ENCODE measurements around the gene TBC1D24.

Gene TBC1D24

DNA sequence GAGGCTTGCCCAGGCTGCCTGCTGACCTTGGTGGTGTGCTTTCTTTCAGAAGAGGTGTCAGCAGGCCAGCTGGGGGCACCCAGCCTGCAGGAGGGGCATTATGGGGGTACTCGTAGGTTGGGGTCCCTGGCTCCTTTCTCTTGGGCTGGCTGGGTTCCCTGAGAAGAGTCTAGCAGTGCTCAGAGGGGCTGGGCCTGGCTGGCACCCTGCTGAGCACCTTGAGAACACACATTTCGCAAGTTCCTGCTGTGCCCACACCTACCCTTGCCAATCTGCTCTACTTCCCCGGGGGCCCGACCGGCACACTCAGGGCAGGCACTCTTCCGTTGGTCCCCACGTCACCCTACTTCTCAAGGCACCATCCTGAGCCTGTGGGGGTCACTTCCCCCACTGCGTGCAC, 51.2 kb downstream of the TBC1D24 start:
- H3K4me2 ChIP-seq: no peak overlapping the region
- H3K4me3 ChIP-seq: no peak overlapping the region

DNA sequence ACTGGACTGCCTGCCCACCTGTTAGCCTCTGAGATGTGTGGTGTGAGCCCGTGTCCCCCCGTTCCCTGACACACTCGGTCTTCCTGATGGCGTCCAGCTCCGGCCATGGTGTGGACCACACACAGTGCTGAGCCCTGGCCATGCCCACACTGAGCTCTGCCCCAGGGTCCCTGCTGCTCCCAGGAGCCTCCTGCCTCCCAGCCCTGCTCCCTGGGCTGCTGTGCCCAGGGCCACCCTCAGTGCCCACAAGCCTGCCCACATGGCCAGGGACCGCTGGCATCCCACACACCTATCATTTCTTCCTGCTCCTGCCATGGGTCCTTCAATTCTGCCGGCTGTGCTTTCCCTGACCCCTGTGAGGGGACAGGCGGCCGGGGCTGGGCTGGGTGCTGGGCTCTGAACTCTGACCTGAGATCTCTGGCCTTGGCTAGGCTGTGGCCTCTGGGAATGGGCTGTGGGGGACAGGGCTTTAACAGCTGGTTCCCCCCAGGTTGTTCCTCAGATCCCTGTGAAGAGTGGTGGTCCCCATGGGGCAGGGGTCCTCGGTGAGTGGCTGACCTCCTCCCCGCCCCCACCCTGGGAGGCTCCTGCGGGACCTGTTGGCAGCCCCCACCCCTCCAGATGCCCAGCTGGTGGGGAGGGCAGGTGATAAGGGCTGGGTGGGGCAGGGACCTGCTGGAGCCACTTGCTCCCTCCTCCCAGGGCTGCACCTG, 52.3 kb downstream of the TBC1D24 start:
- H3K27ac ChIP-seq: no peak overlapping the region
- H3K9me3 ChIP-seq (replicated peaks in 1 of 11): no peaks in the 10 kb centered on the region
- no peak for TF ChIP-seq Cebpa-rat (IDR thresholded peaks at IDR 0.05)
- H4K20me1 ChIP-seq: peaks cover 5 to 95% (median 26%) of the 10 kb centered on the region in 11 experiments; a peak in 17 of 22 replicates
- peaks cover 57 to 87% (median 81%) of the 10 kb centered on the region in 11 experiments for H3K36me3 ChIP-seq
- H3K4me3 ChIP-seq: no peak overlapping the region
- peaks cover 9 to 57% (median 14%) of the 10 kb centered on the region in 10 experiments for H3K4me1 ChIP-seq
- H3K4me2 ChIP-seq: no peak overlapping the region
- no peaks in the 10 kb centered on the region for H3K27me3 ChIP-seq
- peak overlapping the region in 3 of 11 experiments; percentile 20 to 58 (median 29); a peak in 2 of 22 replicates for H3K9ac ChIP-seq

More for the DNA sequence above, 51.2 kb downstream of the TBC1D24 start:
- H3K9ac ChIP-seq: peak overlapping the region in 5 of 11 experiments; percentile 30 to 67 (median 46); a peak in 5 of 22 replicates
- peaks cover 57 to 96% (median 85%) of the 10 kb centered on the region in 11 experiments for H3K36me3 ChIP-seq
- no peaks in the 10 kb centered on the region for H3K27me3 ChIP-seq
- no peaks in the 10 kb centered on the region for H3K9me3 ChIP-seq (replicated peaks in 1 of 11)
- peaks cover 8 to 100% (median 32%) of the 10 kb centered on the region in 11 experiments; a peak in 21 of 22 replicates for H4K20me1 ChIP-seq
- no peak for TF ChIP-seq Cebpa-rat (IDR thresholded peaks at IDR 0.05)
- H3K4me1 ChIP-seq: peaks cover 8 to 64% (median 15%) of the 10 kb centered on the region in 10 experiments
- H3K27ac ChIP-seq: no peak overlapping the region; a peak in 1 of 22 replicates

DNA sequence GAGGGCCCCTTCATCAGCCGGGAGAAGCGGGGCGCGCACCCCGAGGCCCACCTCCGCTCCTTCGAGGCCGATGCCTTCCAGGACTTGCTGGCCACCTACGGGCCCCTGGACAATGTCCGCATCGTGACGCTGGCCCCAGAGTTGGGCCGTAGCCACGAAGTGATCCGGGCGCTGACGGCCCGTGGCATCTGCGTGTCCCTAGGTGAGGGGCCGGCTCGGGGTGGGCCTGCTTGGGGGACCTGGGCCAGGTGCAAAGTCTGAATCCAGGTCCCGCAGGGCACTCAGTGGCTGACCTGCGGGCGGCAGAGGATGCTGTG, 52.8 kb downstream of the TBC1D24 start:
- Histone ChIP-seq H3K9ac (no peak overlapping the region), H3K27ac (no peak overlapping the region), H3K27me3 (no peaks in the 10 kb centered on the region), H4K20me1 (peaks cover 5 to 90% (median 26%) of the 10 kb centered on the region in 11 experiments; a peak in 17 of 22 replicates), H3K9me3 (replicated peaks in 1 of 11) (no peaks in the 10 kb centered on the region), H3K4me3 (no peak overlapping the region), H3K4me1 (peaks cover 13 to 52% (median 18%) of the 10 kb centered on the region in 10 experiments), H3K36me3 (peaks cover 56 to 82% (median 77%) of the 10 kb centered on the region in 11 experiments), H3K4me2 (no peak overlapping the region)
- TF ChIP-seq Cebpa-rat (IDR thresholded peaks at IDR 0.05): no peak

DNA sequence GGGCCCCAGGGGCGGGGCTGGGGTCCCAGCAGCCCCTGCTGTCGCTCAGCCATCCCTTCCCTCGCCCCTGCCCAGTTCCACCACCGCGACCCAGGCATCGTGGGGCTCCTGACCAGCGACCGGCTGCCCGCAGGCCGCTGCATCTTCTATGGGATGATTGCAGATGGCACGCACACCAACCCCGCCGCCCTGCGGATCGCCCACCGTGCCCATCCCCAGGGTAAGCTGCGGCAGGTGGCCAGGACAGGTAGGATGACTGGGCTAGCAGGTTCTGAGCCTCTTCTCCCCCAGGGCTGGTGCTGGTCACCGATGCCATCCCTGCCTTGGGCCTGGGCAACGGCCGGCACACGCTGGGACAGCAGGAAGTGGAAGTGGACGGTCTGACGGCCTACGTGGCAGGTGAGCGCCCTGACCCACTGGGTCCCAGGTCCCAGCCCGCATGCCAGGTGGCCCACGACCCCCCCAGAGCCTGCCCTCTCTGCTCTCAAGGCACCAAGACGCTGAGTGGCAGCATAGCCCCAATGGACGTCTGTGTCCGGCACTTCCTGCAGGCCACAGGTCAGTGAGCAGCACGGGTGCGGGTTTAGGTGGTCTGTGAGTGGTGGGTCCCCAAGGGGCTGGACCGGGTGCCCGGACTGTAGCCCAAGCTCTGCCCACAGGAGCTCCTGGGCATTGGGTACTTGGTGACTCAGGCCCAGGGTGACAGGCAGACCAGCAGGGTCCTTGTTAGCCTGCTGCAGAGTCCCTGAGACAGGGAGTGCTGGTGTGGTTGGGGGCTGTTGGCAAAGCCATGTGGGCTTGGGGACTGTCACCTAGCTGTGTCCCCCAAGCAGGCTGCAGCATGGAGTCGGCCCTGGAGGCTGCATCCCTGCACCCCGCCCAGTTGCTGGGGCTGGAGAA, 53.5 kb downstream of the TBC1D24 start:
- Histone ChIP-seq H3K27me3 (no peaks in the 10 kb centered on the region), H3K27ac (no peak overlapping the region), H3K4me3 (no peak overlapping the region), H3K36me3 (peaks cover 50 to 75% (median 70%) of the 10 kb centered on the region in 11 experiments), H4K20me1 (peaks cover under 1 to 83% (median 23%) of the 10 kb centered on the region in 11 experiments; a peak in 17 of 22 replicates), H3K9me3 (replicated peaks in 1 of 11) (no peaks in the 10 kb centered on the region), H3K4me2 (no peak overlapping the region; a peak in 1 of 22 replicates), H3K9ac (no peak overlapping the region), H3K4me1 (peaks cover 20 to 52% (median 25%) of the 10 kb centered on the region in 10 experiments)
- TF ChIP-seq Cebpa-rat (IDR thresholded peaks at IDR 0.05): no peak

DNA sequence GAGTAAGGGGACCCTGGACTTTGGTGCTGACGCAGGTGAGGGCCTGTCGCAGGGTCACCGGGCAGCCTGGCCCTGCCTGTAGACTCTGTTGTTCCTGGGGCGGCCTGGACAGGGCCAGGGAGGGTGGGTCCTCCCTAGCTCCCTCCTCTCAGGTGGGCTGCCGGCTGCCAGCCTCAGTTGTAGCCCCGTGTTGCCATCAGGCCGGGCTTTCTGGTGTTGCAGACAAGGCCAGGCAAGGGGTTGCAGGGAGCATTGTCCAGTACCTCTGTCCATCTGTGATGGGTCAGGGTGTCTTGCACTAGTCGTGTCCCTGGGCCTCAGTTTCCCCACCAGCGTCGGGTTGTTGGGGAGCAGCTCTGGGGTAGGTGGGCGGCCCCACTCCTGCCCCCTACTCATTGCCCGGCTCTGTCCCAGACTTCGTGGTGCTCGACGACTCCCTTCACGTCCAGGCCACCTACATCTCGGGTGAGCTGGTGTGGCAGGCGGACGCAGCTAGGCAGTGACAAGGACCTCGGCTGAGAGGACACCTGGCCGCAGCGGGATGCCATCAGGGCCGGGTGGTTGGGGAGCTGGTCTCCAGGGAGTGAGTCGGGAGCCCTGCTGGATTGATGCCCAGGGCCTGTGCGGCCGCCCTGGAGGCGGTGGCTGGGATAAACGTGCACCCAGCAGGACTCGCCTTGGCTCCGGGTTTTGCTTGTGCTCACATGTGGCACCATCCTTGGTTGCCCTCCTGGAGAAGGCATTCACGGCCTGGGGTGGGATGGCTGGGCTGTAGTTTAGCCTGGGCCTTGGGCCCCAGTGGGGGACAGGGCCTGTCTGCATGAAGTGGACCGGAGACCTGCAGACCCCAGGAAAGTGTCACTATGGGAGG, 54.4 kb downstream of the TBC1D24 start:
- Histone ChIP-seq H3K27ac (no peak overlapping the region), H3K4me2 (peak overlapping the region in 2 of 11 experiments; percentile 90 to 97; a peak in 2 of 22 replicates), H3K36me3 (peaks cover 41 to 67% (median 61%) of the 10 kb centered on the region in 11 experiments), H3K4me3 (no peak overlapping the region), H3K9ac (peak overlapping the region in 3 of 11 experiments; percentile 54 to 82 (median 69); a peak in 3 of 22 replicates), H3K27me3 (no peaks in the 10 kb centered on the region), H4K20me1 (peaks cover 0 to 74% (median 14%) of the 10 kb centered on the region in 11 experiments; a peak in 15 of 22 replicates), H3K4me1 (peaks cover 22 to 52% (median 28%) of the 10 kb centered on the region in 10 experiments), H3K9me3 (replicated peaks in 1 of 11) (no peaks in the 10 kb centered on the region)
- TF ChIP-seq Cebpa-rat (IDR thresholded peaks at IDR 0.05): no peak

DNA sequence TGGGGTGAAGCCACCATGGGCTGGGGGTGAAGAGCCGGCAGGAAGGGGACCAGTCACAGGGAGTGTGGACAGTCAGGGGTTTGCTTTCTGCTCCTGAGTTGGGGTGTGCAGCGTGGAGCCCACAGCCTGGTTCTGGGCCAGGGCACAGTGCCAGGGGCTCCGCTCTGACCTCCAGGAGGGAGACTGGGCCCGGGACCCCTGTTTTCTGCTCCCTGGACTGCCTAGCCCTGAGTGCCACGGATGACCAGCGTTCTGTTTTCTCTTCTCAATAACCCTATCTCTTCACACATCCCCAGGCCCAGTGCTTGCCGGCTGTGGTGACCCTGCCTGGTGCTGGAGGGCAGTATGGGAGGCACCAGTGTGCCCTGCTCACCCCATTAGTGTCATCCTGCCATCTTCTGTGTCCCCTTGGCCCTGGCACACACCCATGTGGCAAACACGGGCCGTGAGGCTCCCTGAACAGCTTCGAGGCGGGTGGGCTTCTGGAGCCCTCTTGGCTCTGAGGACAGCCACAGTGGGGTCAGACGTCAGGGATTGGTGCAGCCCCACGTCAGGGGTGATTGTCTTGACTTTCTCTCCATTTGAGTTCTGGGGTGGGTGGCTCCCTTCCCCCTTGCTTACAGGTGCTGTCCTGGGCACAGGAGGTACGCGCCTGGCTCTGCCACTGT, 55.2 kb downstream of the TBC1D24 start:
- Histone ChIP-seq H3K9ac (peak overlapping the region in 6 of 11 experiments; percentile 20 to 82 (median 74); a peak in 11 of 22 replicates), H3K4me3 (no peak overlapping the region), H3K9me3 (replicated peaks in 1 of 11) (no peaks in the 10 kb centered on the region), H3K4me2 (peak overlapping the region in 4 of 11 experiments; percentile 90 to 100 (median 98); a peak in 6 of 22 replicates), H3K27me3 (no peaks in the 10 kb centered on the region), H3K36me3 (peaks cover 33 to 59% (median 53%) of the 10 kb centered on the region in 11 experiments), H3K27ac (no peak overlapping the region), H4K20me1 (peaks cover 0 to 66% (median 7%) of the 10 kb centered on the region in 11 experiments; a peak in 13 of 22 replicates), H3K4me1 (peaks cover 22 to 54% (median 28%) of the 10 kb centered on the region in 10 experiments)
- no peak for TF ChIP-seq Cebpa-rat (IDR thresholded peaks at IDR 0.05)

DNA sequence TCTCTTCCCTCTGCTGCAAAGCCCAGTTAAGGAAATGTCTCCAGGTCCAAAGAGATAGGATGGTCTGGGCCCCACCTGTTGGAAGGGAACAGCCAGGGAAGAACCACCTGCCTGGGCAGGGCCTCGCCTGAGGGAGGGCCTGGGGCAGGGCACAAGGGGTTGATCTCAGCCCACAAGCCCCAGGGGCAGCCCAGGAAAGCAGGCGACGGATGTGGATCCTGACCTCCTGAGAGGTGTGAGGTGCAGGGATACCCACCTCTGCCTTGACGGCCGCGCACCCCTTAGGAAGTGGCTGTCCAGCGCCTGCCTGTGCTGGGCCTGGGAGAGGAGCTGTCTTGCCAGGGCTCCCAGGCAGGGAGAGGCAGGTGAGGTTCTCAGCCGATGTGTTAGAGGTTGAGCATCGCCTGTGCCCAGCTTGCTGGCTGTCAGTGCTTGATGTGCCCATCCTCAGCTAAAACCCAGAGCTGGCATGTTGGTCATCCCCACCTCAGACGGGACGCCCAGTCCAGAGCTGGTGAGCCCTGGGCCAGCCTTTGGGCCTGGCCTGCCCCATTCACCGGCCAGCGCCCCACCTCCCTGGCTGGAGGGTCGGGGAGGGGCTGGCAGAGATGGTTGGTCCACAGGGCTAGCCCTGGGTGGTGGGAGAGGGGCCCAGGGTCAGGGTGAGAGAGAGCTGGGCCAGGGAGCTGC, 55.8 kb downstream of the TBC1D24 start:
- TF ChIP-seq Cebpa-rat (IDR thresholded peaks at IDR 0.05): no peak
- Histone ChIP-seq H3K9ac (peak overlapping the region; percentile 54 to 83 (median 79)), H3K4me1 (peaks cover 22 to 60% (median 31%) of the 10 kb centered on the region in 10 experiments), H3K27me3 (no peaks in the 10 kb centered on the region), H3K4me3 (peak overlapping the region in 8 of 10 experiments; percentile 64 to 78 (median 70); a peak in 8 of 20 replicates), H3K27ac (peak overlapping the region in 8 of 11 experiments; percentile 52 to 82 (median 68); a peak in 12 of 22 replicates), H3K36me3 (peaks cover 29 to 52% (median 47%) of the 10 kb centered on the region in 11 experiments), H4K20me1 (peaks cover 0 to 60% (median 7%) of the 10 kb centered on the region in 11 experiments; a peak in 13 of 22 replicates), H3K4me2 (peak overlapping the region; percentile 90 to 100 (median 97)), H3K9me3 (replicated peaks in 1 of 11) (no peaks in the 10 kb centered on the region)

Data from BLaER1 treated with 17β-estradiol and CSF1 and Interleukin-3, amounts not matched to agents 10 nM and 100 nM (cell line).